H9 (cell line): Measurements from ENCODE around the gene PATE3. TPM values are rescaled to one million over a fixed set of nuclear protein-coding genes. Genes with fewer than 3 reads are reported as not detected.

Experiments used
- DNase-seq: peaks from one replicate; pipeline ENCODE4 v3.0.0-alpha.2; 2017
- H2AFZ ChIP-seq: one replicate; pipeline ENCODE4 v1.6.1; 2013; ENCODE audit warnings: mild to moderate bottlenecking, low read length, control low read depth, moderate library complexity
- H2AK5ac ChIP-seq: 2 replicates; pipeline ENCODE4 v1.6.1; 2013; ENCODE audit warnings: low read length, control low read depth, mixed read lengths; ENCODE audit not compliant: insufficient read length
- H2BK120ac ChIP-seq: one replicate; pipeline ENCODE4 v1.6.1; 2013; ENCODE audit warnings: low read depth, mild to moderate bottlenecking, low read length, control low read depth, inconsistent platforms; ENCODE audit not compliant: poor library complexity, severe bottlenecking
- H2BK12ac ChIP-seq: 2 replicates; pipeline ENCODE4 v1.6.1; 2013; ENCODE audit warnings: low read length, control low read depth, mixed read lengths, low read depth; ENCODE audit not compliant: insufficient read length
- H2BK15ac ChIP-seq: 2 replicates; pipeline ENCODE4 v1.6.1; 2013; ENCODE audit warnings: low read depth, low read length, control low read depth
- H2BK20ac ChIP-seq: one replicate; pipeline ENCODE4 v1.6.1; 2013; ENCODE audit warnings: low read depth, mild to moderate bottlenecking, low read length, control low read depth, inconsistent platforms; ENCODE audit not compliant: poor library complexity, severe bottlenecking
- H2BK5ac ChIP-seq: 2 replicates; pipeline ENCODE4 v1.6.1; 2013; ENCODE audit warnings: low read length, control low read depth, mixed read lengths; ENCODE audit not compliant: insufficient read length
- H3K14ac ChIP-seq: 2 replicates; pipeline ENCODE4 v1.6.1; 2013; ENCODE audit warnings: low read length, control low read depth; ENCODE audit not compliant: insufficient read depth
- H3K18ac ChIP-seq: 2 replicates; pipeline ENCODE4 v1.6.1; 2013; ENCODE audit warnings: low read depth, mild to moderate bottlenecking, mixed read lengths, low read length, control low read depth; ENCODE audit not compliant: insufficient read length
- H3K23ac ChIP-seq: 2 replicates; pipeline ENCODE4 v1.6.1; 2013; ENCODE audit warnings: low read length, control low read depth, mixed read lengths, low read depth; ENCODE audit not compliant: insufficient read length
- H3K23me2 ChIP-seq: 2 replicates; pipeline ENCODE4 v1.6.1; 2013; ENCODE audit warnings: low read depth, mild to moderate bottlenecking, mixed read lengths, low read length, control low read depth; ENCODE audit not compliant: insufficient read length, poor library complexity, severe bottlenecking
- H3K27ac ChIP-seq: 2 replicates; pipeline ENCODE4 v1.5.1; 2013; ENCODE audit warnings: low read length, control low read depth, mixed read lengths, low read depth; ENCODE audit not compliant: insufficient read length
- H3K27me3 ChIP-seq: 2 replicates; pipeline ENCODE4 v1.6.1; 2013; ENCODE audit warnings: low read length, control low read depth, inconsistent platforms; ENCODE audit not compliant: insufficient read depth
- H3K4ac ChIP-seq: 2 replicates; pipeline ENCODE4 v1.6.1; 2013; ENCODE audit warnings: low read depth, mild to moderate bottlenecking, control low read depth, inconsistent platforms, low read length, moderate library complexity
- H3K4me1 ChIP-seq: 2 replicates; pipeline ENCODE4 v1.6.1; 2013; ENCODE audit warnings: low read length, control low read depth, inconsistent platforms; ENCODE audit not compliant: insufficient read depth
- H3K4me2 ChIP-seq: 2 replicates; pipeline ENCODE4 v1.6.1; 2013; ENCODE audit warnings: low read length, control low read depth, mixed read lengths; ENCODE audit not compliant: insufficient read length, insufficient read depth
- H3K56ac ChIP-seq: 2 replicates; pipeline ENCODE4 v1.6.1; 2013; ENCODE audit warnings: low read depth, mild to moderate bottlenecking, mixed read lengths, low read length, control low read depth; ENCODE audit not compliant: insufficient read length
- H3K79me1 ChIP-seq: 2 replicates; pipeline ENCODE4 v1.6.1; 2013; ENCODE audit warnings: low read depth, mild to moderate bottlenecking, moderate library complexity, low read length, control low read depth, inconsistent platforms; ENCODE audit not compliant: insufficient read depth, poor library complexity, severe bottlenecking
- H3K79me2 ChIP-seq: 2 replicates; pipeline ENCODE4 v1.6.1; 2013; ENCODE audit warnings: low read length, control low read depth, inconsistent platforms; ENCODE audit not compliant: insufficient read depth
- H3K9ac ChIP-seq: 2 replicates; pipeline ENCODE4 v1.6.1; 2013; ENCODE audit warnings: low read length, control low read depth, mixed read lengths; ENCODE audit not compliant: insufficient read length; ENCODE audit errors: extremely low read depth
- H3K9me3 ChIP-seq: one replicate; pipeline ENCODE4 v1.6.1; 2013; ENCODE audit warnings: low read depth, low read length, inconsistent platforms; ENCODE audit not compliant: control insufficient read depth
- H3T11ph ChIP-seq: one replicate; pipeline ENCODE4 v1.6.1; 2013; ENCODE audit warnings: mild to moderate bottlenecking, low read length, control low read depth, inconsistent platforms
- H4K20me1 ChIP-seq: one replicate; pipeline ENCODE4 v1.6.1; 2013; ENCODE audit not compliant: control insufficient read depth, insufficient read length, insufficient read depth
- H4K5ac ChIP-seq: 2 replicates; pipeline ENCODE4 v1.6.1; 2013; ENCODE audit warnings: low read depth, mild to moderate bottlenecking, mixed read lengths, low read length, control low read depth; ENCODE audit not compliant: insufficient read length
- H4K8ac ChIP-seq: replicated peaks from 2 replicates; pipeline ENCODE4 v1.6.1; 2013; ENCODE audit warnings: low read length, control low read depth, mixed read lengths, low read depth; ENCODE audit not compliant: insufficient read length
- H4K91ac ChIP-seq: 2 replicates; pipeline ENCODE4 v1.6.1; 2013; ENCODE audit warnings: low read depth, mild to moderate bottlenecking, moderate library complexity, mixed read lengths, low read length, control low read depth; ENCODE audit not compliant: insufficient read length
- H3K27ac Mint-ChIP-seq, 3 experiments: 2 replicates in 2 of 3; 3 replicates in 1 of 3; pipeline ENCODE4 v1.8.0; 2020 to 2021; ENCODE audit warnings: mixed read lengths in 3 of 3, mild to moderate bottlenecking in 1 of 3, moderate library complexity in 1 of 3
- H3K27me3 Mint-ChIP-seq: 2 replicates; pipeline ENCODE4 v1.8.0; 2021; ENCODE audit warnings: low read depth, mild to moderate bottlenecking, moderate library complexity, mixed read lengths
- H3K36me3 Mint-ChIP-seq, 3 experiments: 2 replicates in 2 of 3; 3 replicates in 1 of 3; pipeline ENCODE4 v1.8.0; 2020 to 2021; ENCODE audit warnings: low read depth in 3 of 3, mixed read lengths in 3 of 3; ENCODE audit not compliant: insufficient read depth in 1 of 3
- H3K4me1 Mint-ChIP-seq, 2 experiments: 2 replicates each; pipeline ENCODE4 v1.8.0; 2020; ENCODE audit warnings: mixed read lengths in 2 of 2
- H3K4me3 Mint-ChIP-seq, 2 experiments: 2 replicates in 1 of 2; 3 replicates in 1 of 2; pipeline ENCODE4 v1.8.0; 2020 to 2021; ENCODE audit warnings: mild to moderate bottlenecking in 2 of 2, mixed read lengths in 2 of 2, moderate library complexity in 1 of 2
- H3K9me3 Mint-ChIP-seq, 2 experiments: 2 replicates in 1 of 2; 3 replicates in 1 of 2; pipeline ENCODE4 v1.8.0; 2020; ENCODE audit warnings: mild to moderate bottlenecking in 2 of 2, mixed read lengths in 2 of 2, moderate library complexity in 1 of 2
- total RNA-seq: library from RNA; stranded (reverse); gene quantifications from 2 replicates; pipeline ENCODE4 v1.2.1, GENCODE V29; 2021
- TF ChIP-seq, protein P1 (sequence below): fragments of 200-600 bp; sonication (generic); conservative IDR thresholded peaks from 3 replicates; pipeline ENCODE4 v1.8.0; 2021; ENCODE audit warnings: antibody characterized with exemption, mild to moderate bottlenecking

PATE3 gene
- total RNA-seq, 1 experiment from 2014 or later = not detected

- Histone ChIP-seq H3K9ac (no peak within 1 kb of the TSS), H3K27ac (no peak within 1 kb of the TSS), H3K14ac (no peak within 1 kb of the TSS), H4K5ac (no peak within 1 kb of the TSS), H2AFZ (no peak within 1 kb of the TSS), H2AK5ac (no peak within 1 kb of the TSS), H3T11ph (no peak within 1 kb of the TSS), H2BK5ac (no peak within 1 kb of the TSS), H3K9me3 (no peaks in the 10 kb centered on the region), H2BK20ac (no peak within 1 kb of the TSS), H2BK15ac (no peak within 1 kb of the TSS), H4K8ac (no peak within 1 kb of the TSS), H4K20me1 (no peaks in the 10 kb centered on the region), H3K4me1 (0 out of 2 replicates have a peak, but pooled peaks cover 2% of the 10 kb centered on the region), H3K56ac (no peak within 1 kb of the TSS), H3K79me2 (no peaks in the 10 kb centered on the region), H3K4me2 (no peak within 1 kb of the TSS), H3K27me3 (no peaks in the 10 kb centered on the region), H3K23me2 (no peaks in the 10 kb centered on the region), H3K4ac (no peak within 1 kb of the TSS), H3K79me1 (no peaks in the 10 kb centered on the region), H2BK120ac (no peak within 1 kb of the TSS), H3K18ac (no peak within 1 kb of the TSS), H4K91ac (no peak within 1 kb of the TSS), H3K23ac (no peak within 1 kb of the TSS), H2BK12ac (no peak within 1 kb of the TSS)
- Mint-ChIP-seq H3K4me3 (no peak within 1 kb of the TSS), H3K4me1 (no peaks in the 10 kb centered on the region), H3K9me3 (peaks cover 3 to 9% of the 10 kb centered on the region in 2 experiments; a peak in 3 of 5 replicates), H3K36me3 (no peaks in the 10 kb centered on the region), H3K27ac (no peak within 1 kb of the TSS), H3K27me3 (peaks cover 14% of the 10 kb centered on the region)
- TF ChIP-seq, protein P1, sequence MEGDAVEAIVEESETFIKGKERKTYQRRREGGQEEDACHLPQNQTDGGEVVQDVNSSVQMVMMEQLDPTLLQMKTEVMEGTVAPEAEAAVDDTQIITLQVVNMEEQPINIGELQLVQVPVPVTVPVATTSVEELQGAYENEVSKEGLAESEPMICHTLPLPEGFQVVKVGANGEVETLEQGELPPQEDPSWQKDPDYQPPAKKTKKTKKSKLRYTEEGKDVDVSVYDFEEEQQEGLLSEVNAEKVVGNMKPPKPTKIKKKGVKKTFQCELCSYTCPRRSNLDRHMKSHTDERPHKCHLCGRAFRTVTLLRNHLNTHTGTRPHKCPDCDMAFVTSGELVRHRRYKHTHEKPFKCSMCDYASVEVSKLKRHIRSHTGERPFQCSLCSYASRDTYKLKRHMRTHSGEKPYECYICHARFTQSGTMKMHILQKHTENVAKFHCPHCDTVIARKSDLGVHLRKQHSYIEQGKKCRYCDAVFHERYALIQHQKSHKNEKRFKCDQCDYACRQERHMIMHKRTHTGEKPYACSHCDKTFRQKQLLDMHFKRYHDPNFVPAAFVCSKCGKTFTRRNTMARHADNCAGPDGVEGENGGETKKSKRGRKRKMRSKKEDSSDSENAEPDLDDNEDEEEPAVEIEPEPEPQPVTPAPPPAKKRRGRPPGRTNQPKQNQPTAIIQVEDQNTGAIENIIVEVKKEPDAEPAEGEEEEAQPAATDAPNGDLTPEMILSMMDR = no peak
- no peak for DNase-seq
These were observed 9.2 kb upstream of the PATE3 start, which contains the start of gene PATE2 for GRCh38 chr11:125778728-125779127. Gene PATE2, minus strand, starts transcription at chr11:125778828. Its CDS starts 55 bp downstream, at chr11:125778773.
